Stimulated activated CD8-positive, alpha-beta memory T cell treated with anti-CD3 and anti-CD28 coated beads, Interleukin-7, amount 100 ng/mL, for 1 hour (primary cell): ENCODE measurements around the gene NDUFS5.
"Not testable (repeated sequence)": the region's sequence is repeated elsewhere in the genome, so short reads cannot be mapped to it uniquely, and the experiment has no call there.

Experiments
- DNase-seq, 2 donors: peaks; one replicate each; pipeline ENCODE4 v3.0.0-alpha.2; 2020; ENCODE audit warnings: low read depth in 2 of 2

Gene NDUFS5

GRCh38 chr1:39016604-39017171, 9.5 kb upstream of the NDUFS5 start:
- no peak for DNase-seq

DNA sequence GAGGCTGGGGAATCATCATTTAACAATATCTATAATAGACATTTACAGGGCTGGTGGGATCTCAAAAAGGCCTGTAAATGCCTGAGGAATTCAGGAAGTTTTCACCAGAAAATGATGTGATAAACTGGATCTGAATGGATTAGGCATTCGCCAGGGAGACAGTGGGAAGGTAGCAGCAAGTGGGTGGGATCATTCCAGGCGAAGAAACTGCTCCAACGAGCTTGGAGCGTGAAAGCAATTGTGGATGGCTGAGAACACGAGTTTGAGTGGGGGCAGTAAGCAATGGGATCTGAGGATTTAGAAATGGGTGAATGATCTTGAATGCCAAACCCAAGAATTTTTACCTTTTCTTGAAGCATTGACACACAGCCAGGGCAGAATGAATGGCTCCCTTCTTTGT, 8.9 kb upstream of the NDUFS5 start:
- DNase-seq, result no peak

DNA sequence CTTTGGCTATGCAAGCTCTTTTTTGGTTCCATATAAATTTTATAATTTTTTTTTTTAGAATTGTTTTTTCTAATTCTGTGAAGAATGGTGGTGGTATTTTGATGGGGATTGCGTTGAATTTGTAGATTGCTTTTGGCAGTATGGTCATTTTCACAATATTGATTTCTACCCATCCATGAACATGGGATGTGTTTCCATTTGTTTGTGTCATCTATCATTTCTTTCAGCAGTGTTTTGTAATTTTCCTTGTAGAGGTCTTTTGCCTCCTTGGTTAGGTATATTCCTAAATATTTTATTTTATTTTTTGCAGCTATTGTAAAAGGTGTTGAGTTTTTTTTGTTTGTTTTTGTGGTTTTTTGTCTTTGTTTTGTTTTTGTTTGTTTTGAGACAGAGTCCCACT, 5.7 kb upstream of the NDUFS5 start:
- not testable (repeated sequence) for DNase-seq

DNA sequence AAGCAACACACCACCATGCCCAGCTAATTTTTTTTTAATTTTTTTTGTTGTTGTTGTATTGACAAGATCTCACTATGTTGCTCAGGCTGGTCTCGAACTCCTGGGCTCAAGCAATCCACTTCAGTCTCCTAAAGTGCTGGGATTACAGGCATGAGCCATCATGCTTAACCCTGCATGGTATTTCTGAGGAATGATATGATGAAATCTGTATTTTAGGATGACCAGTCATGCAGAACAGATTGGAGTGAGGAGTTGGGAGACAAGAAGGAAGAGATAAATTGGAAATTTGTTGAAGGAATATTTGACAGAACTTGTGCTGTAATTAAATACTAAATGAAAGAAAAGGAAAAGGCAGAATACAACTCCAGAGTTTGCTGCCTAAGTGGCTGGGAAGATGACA, 4.7 kb upstream of the NDUFS5 start:
- DNase-seq, result no peak

DNA sequence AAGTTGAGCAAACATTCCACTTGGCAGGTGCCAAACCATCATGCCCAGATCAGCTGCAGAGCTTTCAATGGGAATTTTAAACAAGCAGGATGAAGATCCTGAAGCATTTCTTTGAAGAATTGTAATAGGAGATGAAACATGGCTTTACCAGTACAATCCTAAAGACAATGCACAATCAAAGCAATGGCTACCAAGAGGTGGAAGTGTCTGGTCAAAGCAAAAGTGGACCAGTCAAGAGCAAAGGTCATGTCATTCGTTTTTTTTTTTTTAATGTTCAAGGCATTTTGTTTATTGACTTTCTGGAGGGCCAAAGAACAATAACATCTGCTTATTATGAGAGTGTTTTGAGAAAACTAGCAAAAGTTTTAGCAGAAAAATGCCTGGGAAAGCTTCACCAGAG, 3.0 kb upstream of the NDUFS5 start:
- no peak for DNase-seq

DNA sequence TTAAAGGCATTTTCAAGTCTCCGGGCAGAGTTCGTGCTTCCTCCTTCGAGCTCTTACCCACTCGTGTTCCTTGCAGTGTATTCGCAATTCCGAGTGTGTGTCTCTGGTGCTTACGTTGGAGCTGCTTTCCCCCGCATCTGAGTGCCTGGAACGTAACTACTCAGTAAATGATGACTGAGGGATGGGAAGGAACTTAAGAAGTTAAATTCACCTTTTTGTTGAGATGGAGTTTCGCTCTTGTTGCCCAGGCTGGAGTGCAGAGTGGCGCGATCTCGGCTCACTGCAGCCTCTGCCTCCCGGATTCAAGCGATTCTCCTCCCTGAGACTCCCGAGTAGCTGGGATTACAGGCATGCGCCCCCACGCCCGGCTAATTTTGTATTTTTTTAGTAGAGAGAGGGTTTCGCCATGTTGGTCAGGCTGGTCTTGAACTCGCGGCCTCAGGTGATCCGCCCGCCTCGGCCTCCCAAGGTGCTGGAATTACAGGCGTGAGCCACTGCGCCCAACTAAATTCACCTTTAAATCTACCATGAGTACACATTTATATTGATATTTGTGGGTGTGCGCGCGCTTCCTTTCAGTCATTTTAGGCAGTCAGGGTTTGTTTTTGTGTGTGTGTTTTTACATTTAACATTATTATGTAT, 837 bp downstream of the NDUFS5 start:
- no peak for DNase-seq

- DNase-seq, result no peak
These were observed 8.0 kb downstream of the NDUFS5 start for GRCh38 chr1:39034114-39034654.

DNA sequence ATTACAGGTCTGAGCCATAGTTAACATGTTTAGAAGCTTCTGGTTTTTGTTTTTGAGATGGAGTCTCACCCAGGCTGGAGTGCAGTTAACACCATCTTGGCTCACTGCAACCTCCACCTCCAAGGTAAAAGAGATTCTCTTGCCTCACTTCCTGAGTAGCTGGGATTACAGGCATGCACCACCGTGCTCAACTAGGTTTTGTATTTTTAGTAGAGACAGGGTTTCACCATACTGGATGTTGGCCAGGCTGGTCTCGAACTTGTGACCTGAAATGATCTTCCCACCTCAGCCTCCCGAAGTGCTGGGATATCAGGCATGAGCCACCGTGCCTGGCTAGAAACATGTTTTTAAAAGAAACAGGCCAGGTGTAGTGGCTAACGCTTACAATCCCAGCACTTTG, 10.5 kb downstream of the NDUFS5 start:
- DNase-seq, result no peak

- DNase-seq, result no peak
These were observed 17.4 kb downstream of the NDUFS5 start for GRCh38 chr1:39043513-39043912.

- no peak for DNase-seq
These were observed 18.6 kb downstream of the NDUFS5 start for GRCh38 chr1:39044762-39045161.

DNA sequence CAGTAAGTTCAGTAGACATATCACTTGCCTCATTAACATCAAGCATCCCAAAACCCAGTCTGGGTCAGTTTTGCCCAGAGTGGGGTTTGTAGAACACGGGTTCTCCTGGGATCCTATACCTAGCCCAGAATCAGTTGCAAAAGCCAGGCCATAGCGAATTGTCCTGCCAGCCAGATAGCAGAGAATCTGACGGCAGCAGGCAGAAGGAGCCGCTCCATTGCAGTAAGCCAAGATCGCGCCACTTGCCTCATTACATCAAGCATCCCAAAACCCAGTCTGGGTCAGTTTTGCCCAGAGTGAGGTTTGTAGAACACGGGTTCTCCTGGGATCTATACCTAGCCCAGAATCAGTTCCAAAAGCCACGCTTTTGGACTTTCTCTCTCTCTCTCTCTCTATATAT, 19.1 kb downstream of the NDUFS5 start:
- DNase-seq, result no peak

DNA sequence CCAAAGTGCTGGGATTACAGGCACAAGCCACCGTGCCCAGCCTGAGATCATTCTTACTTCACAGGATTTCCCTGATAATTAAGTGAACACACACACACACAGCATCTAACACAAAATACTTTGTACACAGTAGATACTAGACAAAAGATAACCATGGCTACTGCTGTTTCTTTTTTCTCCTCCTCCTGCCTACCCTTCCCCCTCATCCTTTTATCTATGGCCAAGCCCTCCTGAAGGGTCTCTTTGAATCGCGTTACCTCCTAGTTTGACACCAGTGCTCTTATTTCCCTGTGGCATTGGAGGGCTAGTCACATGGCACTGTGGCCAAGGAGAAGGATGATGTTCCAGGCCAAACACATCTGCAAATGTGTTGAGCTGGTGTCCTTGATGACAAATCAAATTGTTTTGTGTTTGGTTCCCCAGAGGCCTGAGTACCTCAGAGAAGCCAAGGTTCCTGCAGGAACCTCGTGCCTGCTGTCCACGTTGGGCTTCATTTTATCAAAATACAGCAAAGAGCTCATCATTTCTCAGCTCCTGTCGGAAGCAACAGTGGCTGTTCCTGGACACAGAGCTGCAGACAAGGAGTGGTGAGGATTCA, 20.6 kb downstream of the NDUFS5 start:
- DNase-seq, result no peak

DNA sequence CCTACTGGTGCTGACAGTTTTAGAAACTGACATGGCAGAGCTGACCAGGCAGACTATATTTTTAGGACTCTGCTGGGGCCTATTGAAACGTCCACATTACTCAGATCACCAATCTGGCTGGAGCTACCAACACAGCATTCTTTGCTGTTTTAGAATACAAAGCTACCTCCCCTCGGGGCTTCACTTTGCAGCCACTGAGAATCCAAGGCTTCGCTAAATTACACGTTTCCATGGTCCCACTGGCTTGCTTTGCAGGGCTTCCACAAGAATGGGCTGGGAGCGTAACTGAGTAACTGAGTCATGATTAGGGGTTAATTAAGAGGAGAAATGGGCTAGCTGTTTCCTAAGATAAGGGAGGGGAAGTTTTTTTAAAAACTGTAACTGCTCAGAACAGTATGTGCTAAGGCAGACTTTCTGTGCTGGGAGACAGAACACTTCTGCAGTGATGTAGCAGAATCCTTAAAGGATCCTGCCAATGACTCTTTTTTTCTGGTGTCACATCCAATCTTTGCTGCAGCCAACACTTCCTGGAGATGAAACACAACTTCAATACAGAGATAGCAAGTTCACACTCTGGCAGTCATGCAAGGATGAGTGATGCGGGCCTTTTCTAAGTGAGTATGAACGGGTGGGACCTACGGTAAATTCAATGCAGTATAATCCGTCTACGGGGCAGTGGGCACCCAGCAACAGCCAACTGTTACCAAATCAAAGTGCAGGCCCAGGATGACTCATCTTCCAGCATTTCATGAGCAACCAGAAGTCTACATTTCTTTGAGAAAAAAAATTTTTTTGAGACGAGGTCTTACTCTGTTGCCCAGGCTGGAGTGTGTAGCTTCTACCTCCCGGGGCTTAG, 21.5 kb downstream of the NDUFS5 start:
- DNase-seq, result no peak

DNA sequence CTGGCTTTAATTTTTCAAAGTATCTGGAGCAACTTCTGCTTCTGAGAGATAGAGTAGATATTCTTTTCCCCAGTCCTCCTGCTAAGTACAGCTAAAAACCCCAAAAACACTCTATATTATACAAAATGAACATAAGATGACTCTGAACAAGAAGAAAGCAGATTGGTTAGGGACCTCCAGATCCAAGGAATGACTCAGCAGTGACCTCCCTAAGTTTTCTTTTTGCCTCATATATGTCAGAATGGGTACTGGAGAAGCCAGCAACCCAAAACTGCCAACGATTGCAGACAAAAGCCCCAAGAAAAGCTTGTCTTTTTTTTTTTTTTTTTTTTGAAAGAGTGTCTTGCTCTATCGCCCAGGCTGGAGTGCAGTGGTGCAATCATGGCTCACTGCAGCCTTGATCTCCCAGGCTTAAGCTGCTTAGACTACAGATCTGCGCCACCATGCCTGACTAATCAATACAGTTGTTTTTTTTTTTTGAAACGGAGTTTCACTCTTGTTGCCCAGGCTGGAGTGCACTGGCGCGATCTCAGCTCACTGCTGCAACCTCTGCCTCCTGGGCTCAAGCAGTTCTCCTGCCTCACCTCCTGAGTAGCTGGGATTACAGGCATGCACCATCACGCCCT, 22.7 kb downstream of the NDUFS5 start:
- DNase-seq, result no peak

- no peak for DNase-seq
These were observed 23.9 kb downstream of the NDUFS5 start for GRCh38 chr1:39050001-39050400.

DNA sequence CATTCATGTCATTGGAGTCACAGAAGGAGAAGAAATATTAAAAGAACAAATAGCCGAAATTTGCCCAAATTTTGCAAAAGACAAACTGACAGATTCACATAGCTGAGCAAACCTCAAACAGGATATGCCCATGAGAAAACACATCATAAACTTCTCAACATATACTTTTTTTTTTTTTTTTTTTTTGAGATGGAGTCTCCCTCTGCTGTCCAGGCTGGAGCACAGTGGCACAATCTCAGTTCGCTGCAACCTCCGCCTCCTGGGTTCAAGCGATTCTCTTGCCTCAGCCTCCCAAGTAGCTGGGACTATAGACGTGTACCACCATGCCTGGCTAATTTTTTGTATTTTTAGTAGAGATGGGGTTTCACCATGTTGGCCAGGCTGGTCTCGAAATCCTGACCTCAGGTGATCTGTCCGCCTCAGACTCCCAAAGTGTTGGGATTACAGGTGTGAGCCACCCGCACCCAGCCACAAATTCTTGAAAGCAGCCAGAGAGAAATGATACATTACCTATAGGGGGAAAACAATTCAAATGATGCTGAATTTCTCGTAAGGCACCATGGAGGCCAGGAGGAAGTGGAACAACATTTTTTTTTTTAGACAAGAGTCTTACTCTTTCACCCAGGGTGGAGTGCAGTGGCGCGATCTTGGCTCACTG, 25.2 kb downstream of the NDUFS5 start:
- not testable (repeated sequence) for DNase-seq

DNA sequence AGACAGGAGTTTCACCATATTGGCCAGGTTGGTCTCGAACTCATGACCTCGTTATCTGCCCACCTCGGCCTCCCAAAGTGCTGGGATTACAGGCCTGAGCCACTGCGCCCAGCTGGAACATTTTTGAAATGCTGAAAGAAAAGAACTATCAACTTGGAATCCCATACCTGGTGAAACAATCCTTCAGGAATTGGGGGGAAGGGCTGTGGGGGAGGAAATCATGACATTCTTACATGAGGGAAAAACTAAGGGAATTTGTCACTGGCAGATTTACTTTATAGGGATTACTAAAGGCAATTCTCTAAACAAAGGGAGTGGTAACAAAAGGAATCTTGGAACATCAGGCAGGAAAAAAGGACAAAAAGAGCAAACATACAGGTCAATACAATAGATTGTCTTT, 25.8 kb downstream of the NDUFS5 start:
- no peak for DNase-seq

- not testable (repeated sequence) for DNase-seq
These were observed 29.1 kb downstream of the NDUFS5 start for GRCh38 chr1:39055213-39055710.

DNA sequence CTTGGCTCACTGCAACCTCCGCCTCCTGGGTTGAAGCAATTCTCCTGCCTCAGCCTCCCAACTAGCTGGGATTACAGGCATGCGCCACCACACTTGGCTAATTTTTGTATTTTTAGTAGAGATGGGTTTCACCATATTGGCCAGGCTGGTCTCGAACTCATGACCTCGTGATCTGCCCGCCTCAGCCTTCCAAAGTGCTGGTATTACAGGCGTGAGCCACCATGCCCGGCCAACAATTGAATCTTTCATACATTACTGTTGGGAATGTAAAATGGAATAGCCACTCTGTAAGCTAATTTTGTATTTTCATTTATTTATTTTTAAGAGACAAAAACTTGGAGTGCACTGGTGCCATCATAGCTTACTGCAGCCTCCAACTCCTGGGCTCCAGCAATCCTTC, 35.4 kb downstream of the NDUFS5 start:
- not testable (repeated sequence) for DNase-seq

DNA sequence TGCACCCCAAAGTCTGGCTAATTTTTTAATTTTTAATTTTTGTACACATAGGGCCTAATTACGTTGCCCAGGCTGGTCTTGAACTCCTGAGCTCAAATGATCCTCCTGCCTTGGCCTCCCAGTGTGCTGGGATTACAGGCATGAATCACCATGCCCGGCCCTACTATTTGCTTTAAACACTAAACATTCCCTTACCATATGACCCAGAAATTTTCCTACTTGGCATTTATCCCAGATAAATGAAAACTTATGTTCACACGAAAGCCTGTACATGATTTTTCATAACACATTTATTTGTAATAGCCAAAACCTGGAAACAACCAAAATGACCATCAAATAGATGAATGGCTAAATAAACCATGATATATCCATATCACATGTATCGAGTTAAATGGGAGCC, 35.8 kb downstream of the NDUFS5 start:
- DNase-seq, result no peak

- no peak for DNase-seq
These were observed 37.0 kb downstream of the NDUFS5 start for GRCh38 chr1:39063191-39063590.
